AG04450 (cell line): Measurements from ENCODE around the gene DZANK1. TPM values are rescaled to one million over a fixed set of nuclear protein-coding genes. Genes with fewer than 3 reads are reported as not detected.

Source experiments
- CTCF ChIA-PET: fragments of 300-600, 350-600 bp; formaldehyde crosslinking; extraction: SDS; loops from one replicate; lab custom pipeline; 2022; ENCODE audit warnings: antibody characterized with exemption, inconsistent platforms; lab: Charles Lee
- POLR2A ChIA-PET: fragments of 350-600 bp; formaldehyde crosslinking; extraction: SDS; loops from one replicate; lab custom pipeline; 2021; ENCODE audit warnings: antibody characterized with exemption, inconsistent platforms; lab: Yijun Ruan, JAX
- DNase-seq: peaks from one replicate; pipeline ENCODE4 v3.0.0-alpha.2; 2011; ENCODE audit warnings: low read depth, low spot score
- H3K27ac ChIP-seq: one replicate; pipeline ENCODE4 v1.5.1; 2012; ENCODE audit warnings: low read depth, low read length, control low read depth
- H3K27me3 ChIP-seq: one replicate; pipeline ENCODE4 v1.6.0; 2012; ENCODE audit warnings: low read length; ENCODE audit not compliant: control insufficient read depth, insufficient read depth
- H3K4me3 ChIP-seq: 2 replicates; pipeline ENCODE4 v1.5.1; 2011; ENCODE audit warnings: mild to moderate bottlenecking, low read depth, low read length, control low read depth
- H3K9me3 ChIP-seq: 2 replicates; pipeline ENCODE4 v1.5.1; 2012; ENCODE audit warnings: low read length; ENCODE audit not compliant: control insufficient read depth, insufficient read depth
- polyA minus RNA-seq: library from RNA; depleted of rRNA, polyadenylated mRNA; stranded (reverse); fragments of >200 nt; gene quantifications from 2 replicates; pipeline ENCODE4 v1.2.3, GENCODE V29; 2011; rRNA and poly(A)+ RNA removed
- polyA plus RNA-seq: library from polyadenylated mRNA; depleted of rRNA; stranded (reverse); fragments of >200 nt; gene quantifications from 2 replicates; pipeline ENCODE4 v1.2.3, GENCODE V29; 2011; rRNA removed
- TF ChIP-seq, protein P1 (sequence below): IDR thresholded peaks from 2 replicates; pipeline ENCODE4 v1.5.1; 2011; ENCODE audit warnings: low read depth, low read length, control low read depth, inconsistent platforms

The DZANK1 gene
- polyA plus RNA-seq (1.8 TPM in 2 replicates), polyA minus RNA-seq (1.5 and 3.3 TPM in 2 replicates)

DNA sequence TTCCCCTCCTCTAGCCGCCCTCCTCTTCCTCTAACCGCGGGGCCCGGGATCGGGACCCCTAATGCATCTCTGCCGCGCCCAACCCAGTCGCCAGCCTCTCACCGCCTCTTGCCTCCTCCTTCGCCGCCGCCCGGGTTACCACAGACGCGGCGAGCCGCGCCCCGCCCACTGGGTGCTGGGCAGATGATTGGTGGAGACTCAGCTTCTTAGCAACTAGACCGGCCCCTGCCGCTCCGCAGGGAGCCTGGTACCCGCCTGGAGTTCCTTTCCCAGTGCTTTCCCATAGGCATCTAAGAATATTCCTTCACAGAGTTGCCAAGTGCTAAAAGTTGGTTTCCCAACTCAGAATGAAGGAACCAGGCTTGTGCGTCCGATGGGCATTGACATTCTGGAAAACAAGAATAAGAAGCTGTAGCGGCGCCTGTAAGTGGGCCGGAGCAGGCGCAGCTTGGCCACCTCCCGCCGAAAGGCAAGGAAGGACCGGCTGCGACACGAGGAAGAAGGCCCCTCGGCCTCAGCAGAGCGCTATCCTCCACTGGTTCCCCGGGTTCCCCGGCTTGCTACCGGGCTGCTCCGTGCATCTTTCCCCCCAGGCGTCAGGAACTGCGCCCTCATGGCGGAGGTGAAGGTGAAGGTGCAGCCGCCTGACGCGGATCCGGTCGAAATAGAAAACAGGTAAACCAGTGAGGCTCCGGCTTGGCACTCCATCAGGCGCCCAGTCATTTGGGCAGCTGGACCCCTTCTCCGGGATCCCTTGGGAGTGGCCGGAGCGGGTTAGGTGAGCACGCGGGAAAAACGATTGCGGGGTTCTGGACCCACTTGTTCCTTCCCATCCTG is at the start of gene DZANK1, which contains the start of gene POLR3F:
TSS of gene DZANK1 (minus strand) at position 137 of the 837 bp plus-strand sequence. CDS start 1,672 bp downstream, outside the sequence.
TSS of gene POLR3F (plus strand) at position 497 of the 837 bp plus-strand sequence. CDS start at position 614, 117 bp downstream.
- TF ChIP-seq, protein P1, sequence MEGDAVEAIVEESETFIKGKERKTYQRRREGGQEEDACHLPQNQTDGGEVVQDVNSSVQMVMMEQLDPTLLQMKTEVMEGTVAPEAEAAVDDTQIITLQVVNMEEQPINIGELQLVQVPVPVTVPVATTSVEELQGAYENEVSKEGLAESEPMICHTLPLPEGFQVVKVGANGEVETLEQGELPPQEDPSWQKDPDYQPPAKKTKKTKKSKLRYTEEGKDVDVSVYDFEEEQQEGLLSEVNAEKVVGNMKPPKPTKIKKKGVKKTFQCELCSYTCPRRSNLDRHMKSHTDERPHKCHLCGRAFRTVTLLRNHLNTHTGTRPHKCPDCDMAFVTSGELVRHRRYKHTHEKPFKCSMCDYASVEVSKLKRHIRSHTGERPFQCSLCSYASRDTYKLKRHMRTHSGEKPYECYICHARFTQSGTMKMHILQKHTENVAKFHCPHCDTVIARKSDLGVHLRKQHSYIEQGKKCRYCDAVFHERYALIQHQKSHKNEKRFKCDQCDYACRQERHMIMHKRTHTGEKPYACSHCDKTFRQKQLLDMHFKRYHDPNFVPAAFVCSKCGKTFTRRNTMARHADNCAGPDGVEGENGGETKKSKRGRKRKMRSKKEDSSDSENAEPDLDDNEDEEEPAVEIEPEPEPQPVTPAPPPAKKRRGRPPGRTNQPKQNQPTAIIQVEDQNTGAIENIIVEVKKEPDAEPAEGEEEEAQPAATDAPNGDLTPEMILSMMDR = no peak
- Histone ChIP-seq H3K27me3 (no peaks in the 10 kb centered on the region), H3K27ac (peak within 1 kb of the TSS; percentile 94), H3K4me3 (peak within 1 kb of the TSS; percentile 88), H3K9me3 (no peaks in the 10 kb centered on the region; the same call in 1 of the 2 replicates)
- ChIA-PET POLR2A (interaction anchor here (0.5 to 2.1 kb wide), 6 partner anchors 11 to 336 kb away, joined by 3 to 18 read pairs (median 6); partner anchors contain the start of genes RBBP9 and SEC23B), CTCF (interaction anchor here (0.7 to 1.4 kb wide), 3 partner anchors 31 to 963 kb away, joined by 3 to 8 read pairs (median 5); partner anchors contain the start of gene RBBP9)
- DNase-seq = peak; percentile 90

- DNase-seq = no peak
- TF ChIP-seq, protein P1 = no peak
- Histone ChIP-seq H3K9me3 (no peaks in the 10 kb centered on the region), H3K27ac (no peak overlapping the region), H3K27me3 (no peaks in the 10 kb centered on the region), H3K4me3 (no peak overlapping the region)
- CTCF ChIA-PET = interaction anchor here (0.7 kb wide), 1 partner anchor 1047 kb away, joined by 4 read pairs; no protein-coding TSS in a partner anchor
- POLR2A ChIA-PET = no interaction called here
Measured at GRCh38 chr20:18515973-18516372, 49.1 kb upstream of the DZANK1 start.

DNA sequence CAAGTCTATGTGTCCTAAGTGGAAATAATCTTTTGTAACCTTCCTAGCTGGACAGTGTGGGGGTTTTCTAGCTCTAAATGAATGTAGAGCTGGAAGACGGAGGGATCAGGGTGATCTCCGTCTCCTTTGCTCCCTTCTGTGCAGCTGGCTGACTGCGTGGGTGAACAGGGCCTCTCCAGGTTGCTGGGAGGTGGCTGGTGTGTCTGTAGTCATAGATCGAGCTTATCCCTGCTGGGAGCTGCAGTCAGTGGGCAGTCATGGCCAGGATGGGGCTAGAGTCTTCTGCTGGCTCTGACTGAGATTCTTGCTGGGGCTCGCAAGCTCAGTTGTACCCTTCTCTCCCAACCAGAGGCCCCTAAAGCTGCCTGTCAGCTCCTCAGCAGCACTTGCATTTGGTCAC is 47.3 kb upstream of the DZANK1 start:
- TF ChIP-seq, protein P1 = no peak
- ChIA-PET CTCF (no interaction called here), POLR2A (no interaction called here)
- H3K27ac ChIP-seq = no peak overlapping the region
- H3K27me3 ChIP-seq = no peaks in the 10 kb centered on the region
- no peaks in the 10 kb centered on the region for H3K9me3 ChIP-seq
- no peak for DNase-seq
- no peak overlapping the region for H3K4me3 ChIP-seq

GRCh38 chr20:18513208-18513607 is 46.4 kb upstream of the DZANK1 start:
- ChIA-PET CTCF (no interaction called here), POLR2A (no interaction called here)
- DNase-seq = no peak
- no peak overlapping the region for H3K4me3 ChIP-seq
- no peak overlapping the region for H3K27ac ChIP-seq
- no peaks in the 10 kb centered on the region for H3K9me3 ChIP-seq
- H3K27me3 ChIP-seq = no peaks in the 10 kb centered on the region
- TF ChIP-seq, protein P1 = no peak

- CTCF ChIA-PET = no interaction called here
- POLR2A ChIA-PET = no interaction called here
- Histone ChIP-seq H3K4me3 (no peak overlapping the region), H3K9me3 (no peaks in the 10 kb centered on the region), H3K27ac (no peak overlapping the region), H3K27me3 (no peaks in the 10 kb centered on the region)
- TF ChIP-seq, protein P1 = no peak
- no peak for DNase-seq
Measured at GRCh38 chr20:18511571-18511970, 44.7 kb upstream of the DZANK1 start.
